Tibial nerve (tissue), 4 donors: ENCODE results near the gene PRG2. TPM values are rescaled to one million over a fixed set of nuclear protein-coding genes. Genes with fewer than 3 reads are reported as not detected.

Experiments
- DNase-seq, 2 donors: peaks; one replicate each; pipeline ENCODE4 v3.0.0-alpha.2; 2019; ENCODE audit warnings: low spot score in 2 of 2
- H3K27ac ChIP-seq, 4 donors: fragments of 200-600 bp; sonication (generic) in 3 of 4; one replicate each; pipeline ENCODE4 v1.5.1; 2017 to 2019; ENCODE audit warnings: mild to moderate bottlenecking in 1 of 4
- H3K27me3 ChIP-seq, 2 donors: fragments of 200-600 bp; sonication (generic) in 1 of 2; one replicate each; pipeline versions ENCODE4 v1.5.1 to v1.6.0; 2017 to 2019
- H3K36me3 ChIP-seq, 3 donors: fragments of 200-600 bp; sonication (generic); one replicate each; pipeline ENCODE4 v1.5.1; 2018 to 2019
- H3K4me1 ChIP-seq, 4 donors: fragments of 200-600 bp; sonication (generic) in 3 of 4; one replicate each; pipeline ENCODE4 v1.5.1; 2017 to 2019
- H3K4me3 ChIP-seq, 4 donors: fragments of 200-600 bp; sonication (generic) in 3 of 4; one replicate each; pipeline ENCODE4 v1.5.1; 2017 to 2019; ENCODE audit warnings: mild to moderate bottlenecking in 1 of 4, moderate library complexity in 1 of 4
- H3K9me3 ChIP-seq, 4 donors: fragments of 200-600 bp; sonication (generic) in 3 of 4; one replicate each; pipeline ENCODE4 v1.5.1; 2017 to 2019
- CTCF ChIP-seq, 5 experiments: fragments of 200-600 bp in 3 of 5; fragments of 450-650 bp in 2 of 5; sonication (generic) in 3 of 5; IDR thresholded peaks; one replicate each; pipeline ENCODE4 v1.5.1; 2016 to 2019; ENCODE audit warnings: antibody characterized with exemption in 5 of 5, mild to moderate bottlenecking in 3 of 5, moderate library complexity in 2 of 5
- EP300 ChIP-seq, 2 donors: sonication (generic); formaldehyde crosslinking; IDR thresholded peaks; one replicate each; pipeline ENCODE4 v1.6.1; 2017; ENCODE audit warnings: antibody characterized with exemption in 2 of 2, mild to moderate bottlenecking in 1 of 2
- POLR2A ChIP-seq, 2 donors: fragments of 450-650 bp; IDR thresholded peaks; one replicate each; pipeline ENCODE4 v1.6.1; 2017; ENCODE audit warnings: antibody characterized with exemption in 2 of 2, mild to moderate bottlenecking in 2 of 2, moderate library complexity in 2 of 2
- WGBS, 2 donors: methylation state at CpG; one replicate each; pipeline ENCODE4 v1.1.5; 2018; 5-methylcytosine and 5-hydroxymethylcytosine counted together
- total RNA-seq, 4 donors: library from RNA; depleted of rRNA; stranded (reverse); fragments of >200 nt; gene quantifications; one replicate each; pipeline ENCODE4 v1.1.0, GENCODE V29; 2016

PRG2 gene
- total RNA-seq, 4 donors from 2014 or later = 0.39 TPM; not detected in 3

- no peak for TF ChIP-seq EP300 (IDR thresholded peaks at IDR 0.05)
- TF ChIP-seq CTCF (IDR thresholded peaks at IDR 0.05) = no peak
- no peak for TF ChIP-seq POLR2A (IDR thresholded peaks at IDR 0.05)
- H3K27me3 ChIP-seq = no peaks in the 10 kb centered on the region
- no peaks in the 10 kb centered on the region for H3K4me1 ChIP-seq
- H3K9me3 ChIP-seq = peaks cover 0 to 3% (median 0%) of the 10 kb centered on the region in 4 donors
- no peak overlapping the region for H3K27ac ChIP-seq
- no peaks in the 10 kb centered on the region for H3K36me3 ChIP-seq
- 67 to 73% methylated on average over 7 of the region's 7 CpGs for WGBS, 2 donors
- DNase-seq = no peak
- H3K4me3 ChIP-seq = no peak overlapping the region
These were observed 20.2 kb downstream of the PRG2 start for GRCh38 chr11:57370251-57370650.

GRCh38 chr11:57368845-57369232, 21.6 kb downstream of the PRG2 start:
- H3K36me3 ChIP-seq = no peaks in the 10 kb centered on the region
- peaks cover 0 to 3% (median 0%) of the 10 kb centered on the region in 4 donors for H3K9me3 ChIP-seq
- DNase-seq = no peak
- H3K4me3 ChIP-seq = no peak overlapping the region
- H3K27ac ChIP-seq = no peak overlapping the region
- TF ChIP-seq EP300 (IDR thresholded peaks at IDR 0.05) (no peak), CTCF (IDR thresholded peaks at IDR 0.05) (no peak), POLR2A (IDR thresholded peaks at IDR 0.05) (no peak)
- H3K4me1 ChIP-seq = no peaks in the 10 kb centered on the region
- H3K27me3 ChIP-seq = no peaks in the 10 kb centered on the region
- 79 to 80% methylated on average over 5 of the region's 5 CpGs for WGBS, 2 donors

- peaks cover 0 to under 1% (median 0%) of the 10 kb centered on the region in 4 donors for H3K9me3 ChIP-seq
- no peak overlapping the region for H3K27ac ChIP-seq
- no peak for DNase-seq
- 52 to 78% methylated on average over 18 to 19 of the region's 19 CpGs for WGBS, 2 donors
- H3K27me3 ChIP-seq = no peaks in the 10 kb centered on the region
- no peaks in the 10 kb centered on the region for H3K36me3 ChIP-seq
- TF ChIP-seq EP300 (IDR thresholded peaks at IDR 0.05) = no peak
- no peak overlapping the region for H3K4me3 ChIP-seq
- H3K4me1 ChIP-seq = no peaks in the 10 kb centered on the region
These were observed 22.2 kb downstream of the PRG2 start for GRCh38 chr11:57368106-57368844.

- Histone ChIP-seq H3K4me1 (no peaks in the 10 kb centered on the region), H3K27me3 (no peaks in the 10 kb centered on the region), H3K4me3 (no peak overlapping the region), H3K27ac (no peak overlapping the region), H3K36me3 (no peaks in the 10 kb centered on the region), H3K9me3 (no peaks in the 10 kb centered on the region)
- WGBS, 2 donors = 74% methylated on average over 9 of the region's 9 CpGs
- DNase-seq = no peak
- TF ChIP-seq POLR2A (IDR thresholded peaks at IDR 0.05) (no peak), EP300 (IDR thresholded peaks at IDR 0.05) (no peak)
These were observed 25.4 kb downstream of the PRG2 start for GRCh38 chr11:57364851-57365660.

- no peaks in the 10 kb centered on the region for H3K27me3 ChIP-seq
- H3K36me3 ChIP-seq = no peaks in the 10 kb centered on the region
- no peak overlapping the region for H3K4me3 ChIP-seq
- no peaks in the 10 kb centered on the region for H3K9me3 ChIP-seq
- 56 to 60% methylated on average over 7 of the region's 7 CpGs for WGBS, 2 donors
- TF ChIP-seq EP300 (IDR thresholded peaks at IDR 0.05) = no peak
- no peak for TF ChIP-seq POLR2A (IDR thresholded peaks at IDR 0.05)
- no peak for TF ChIP-seq CTCF (IDR thresholded peaks at IDR 0.05)
- no peak overlapping the region for H3K27ac ChIP-seq
- no peaks in the 10 kb centered on the region for H3K4me1 ChIP-seq
- DNase-seq = no peak
These were observed 27.0 kb downstream of the PRG2 start for GRCh38 chr11:57363131-57364080.
